SK-N-SH (cell line): ENCODE data around the gene PKDCC.

Experiments
- CTCF ChIP-seq: fragments of 200-600 bp; sonication (generic); IDR thresholded peaks from 2 replicates; pipeline ENCODE4 v1.6.1; 2017; ENCODE audit warnings: antibody characterized with exemption, mild to moderate bottlenecking, moderate library complexity
- EZH2phosphoT487 ChIP-seq: fragments of 200-600 bp; sonication (generic); IDR thresholded peaks from 2 replicates; pipeline ENCODE4 v1.6.1; 2017; ENCODE audit warnings: low read depth, mixed run types, mild to moderate bottlenecking, antibody characterized with exemption, moderate library complexity, borderline replicate concordance
- JUND ChIP-seq: IDR thresholded peaks from 2 replicates; pipeline ENCODE4 v1.4.0; 2012
- NFIC ChIP-seq: IDR thresholded peaks from 2 replicates; pipeline ENCODE4 v1.4.0; 2012; ENCODE audit warnings: borderline replicate concordance
- POLR2AphosphoS5 ChIP-seq: IDR thresholded peaks from 2 replicates; pipeline ENCODE4 v1.6.1; 2012; ENCODE audit warnings: low read depth, low read length
- SMC3 ChIP-seq: IDR thresholded peaks from 2 replicates; pipeline ENCODE4 v1.6.1; 2012; ENCODE audit warnings: low read depth, low read length, improper control_type of control experiment
- TCF12 ChIP-seq: IDR thresholded peaks from 2 replicates; pipeline ENCODE4 v1.4.0; 2012

- TF ChIP-seq SMC3 (no peak), TCF12 (no peak), NFIC (no peak), EZH2phosphoT487 (no peak), CTCF (no peak), JUND (no peak), POLR2AphosphoS5 (no peak)
Observed at GRCh38 chr2:42100683-42101205, 52.9 kb downstream of the PKDCC start.
